Activated naive CD8-positive, alpha-beta T cell (primary cell): Measurements from ENCODE around the gene PCNT.
"Not testable (repeated sequence)": the region's sequence is repeated elsewhere in the genome, so short reads cannot be mapped to it uniquely, and the experiment has no call there.

ENCODE experiments used
- H3K27ac Mint-ChIP-seq: one replicate; pipeline ENCODE4 v1.8.0; 2021; ENCODE audit warnings: mixed read lengths
- H3K27me3 Mint-ChIP-seq: one replicate; pipeline ENCODE4 v1.8.0; 2021; ENCODE audit warnings: mixed read lengths
- H3K36me3 Mint-ChIP-seq: one replicate; pipeline ENCODE4 v1.8.0; 2021; ENCODE audit warnings: mixed read lengths
- H3K4me1 Mint-ChIP-seq: one replicate; pipeline ENCODE4 v1.8.0; 2021; ENCODE audit warnings: low read depth, mixed read lengths
- H3K4me3 Mint-ChIP-seq: one replicate; pipeline ENCODE4 v1.8.0; 2021; ENCODE audit warnings: mild to moderate bottlenecking, mixed read lengths
- H3K9me3 Mint-ChIP-seq: one replicate; pipeline ENCODE4 v1.8.0; 2021; ENCODE audit warnings: low read depth, mixed read lengths

PCNT gene

DNA sequence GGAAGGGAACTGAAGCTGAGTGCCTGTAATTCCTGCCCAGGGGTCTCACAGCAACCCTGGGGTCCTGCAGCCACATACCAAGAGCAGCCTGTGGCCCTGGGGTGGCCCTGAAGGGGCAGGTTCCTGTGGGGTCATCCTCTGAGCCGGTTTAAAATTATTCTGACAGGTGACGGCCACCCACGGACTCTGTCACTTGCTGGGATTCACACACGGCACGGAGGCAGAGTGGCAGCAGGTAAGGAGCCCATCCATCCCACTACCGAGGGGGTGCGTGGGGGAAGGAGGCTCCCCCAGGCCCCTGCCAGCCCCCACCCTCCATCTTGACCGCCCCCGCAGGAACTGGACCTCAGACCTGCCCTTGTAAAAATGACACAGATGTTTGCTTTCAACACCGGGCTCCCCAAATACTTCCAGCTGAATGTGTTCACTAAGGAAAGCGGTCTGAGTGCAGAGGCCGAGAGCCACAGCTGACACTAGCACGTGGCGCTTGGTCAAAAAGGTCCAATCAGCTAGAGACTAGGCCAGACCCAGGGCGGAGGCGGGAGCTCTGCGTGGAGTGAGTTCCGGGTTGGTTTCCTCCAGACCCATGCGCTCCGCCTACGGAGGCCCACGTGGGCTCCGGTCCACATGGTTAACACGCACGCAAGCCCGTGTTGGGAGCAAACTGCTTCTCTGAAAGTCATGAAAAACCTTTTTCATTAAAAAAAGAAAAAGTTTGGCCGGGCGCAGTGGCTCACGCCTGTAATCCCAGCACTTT is 27.8 kb upstream of the PCNT start:
- H3K4me3 Mint-ChIP-seq = peak overlapping the region; percentile 52
- no peaks in the 10 kb centered on the region for H3K9me3 Mint-ChIP-seq
- peaks cover 4% of the 10 kb centered on the region for H3K36me3 Mint-ChIP-seq
- peaks cover 5% of the 10 kb centered on the region for H3K4me1 Mint-ChIP-seq
- H3K27me3 Mint-ChIP-seq = no peaks in the 10 kb centered on the region
- H3K27ac Mint-ChIP-seq = peak overlapping the region; percentile 76

DNA sequence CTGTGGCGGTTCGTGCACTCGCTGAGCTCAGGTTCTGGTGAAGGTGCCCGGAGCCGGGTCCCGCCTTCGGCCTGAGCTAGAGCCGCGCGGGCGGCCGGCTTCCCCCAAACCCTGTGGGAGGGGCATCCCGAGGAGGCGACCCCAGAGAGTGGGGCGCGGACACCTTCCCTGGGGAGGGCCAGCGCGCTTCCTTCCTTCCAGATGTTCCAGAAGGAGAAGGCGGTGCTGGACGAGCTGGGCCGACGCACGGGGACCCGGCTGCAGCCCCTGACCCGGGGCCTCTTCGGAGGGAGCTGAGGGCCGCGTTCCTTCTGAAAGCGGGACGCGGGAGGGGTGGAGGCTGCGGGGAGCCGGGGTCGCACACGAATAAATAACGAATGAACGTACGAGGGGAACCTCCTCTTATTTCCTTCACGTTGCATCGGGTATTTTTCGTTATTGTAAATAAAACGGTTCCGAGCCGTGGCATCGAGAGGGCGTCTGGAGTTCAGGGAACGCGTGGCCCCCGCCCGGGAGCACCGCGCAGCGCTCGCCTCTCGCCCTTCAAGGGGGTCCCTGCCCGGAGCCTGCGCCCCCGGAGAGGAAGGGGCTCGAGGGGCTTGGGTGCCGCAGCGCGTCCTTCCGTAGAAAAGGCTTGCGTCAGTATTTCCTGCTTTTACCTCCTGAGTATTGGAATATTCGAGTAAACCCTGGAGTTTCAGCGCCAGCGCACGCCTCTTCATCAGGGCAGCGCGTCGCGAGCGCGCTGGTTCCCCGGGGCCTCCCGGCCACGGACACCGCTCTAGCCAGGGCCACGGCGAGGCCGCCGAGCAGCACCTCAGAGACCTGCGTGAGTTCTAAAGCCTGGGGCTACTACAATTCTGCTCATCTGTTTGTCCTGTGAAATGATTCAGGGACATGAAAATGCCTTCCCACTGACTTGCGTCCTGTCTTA is 26.4 kb upstream of the PCNT start:
- H3K4me3 Mint-ChIP-seq = peak overlapping the region; percentile 80
- peaks cover 4% of the 10 kb centered on the region for H3K4me1 Mint-ChIP-seq
- H3K36me3 Mint-ChIP-seq = peaks cover 2% of the 10 kb centered on the region
- no peak overlapping the region for H3K27ac Mint-ChIP-seq
- no peaks in the 10 kb centered on the region for H3K27me3 Mint-ChIP-seq
- H3K9me3 Mint-ChIP-seq = no peaks in the 10 kb centered on the region

DNA sequence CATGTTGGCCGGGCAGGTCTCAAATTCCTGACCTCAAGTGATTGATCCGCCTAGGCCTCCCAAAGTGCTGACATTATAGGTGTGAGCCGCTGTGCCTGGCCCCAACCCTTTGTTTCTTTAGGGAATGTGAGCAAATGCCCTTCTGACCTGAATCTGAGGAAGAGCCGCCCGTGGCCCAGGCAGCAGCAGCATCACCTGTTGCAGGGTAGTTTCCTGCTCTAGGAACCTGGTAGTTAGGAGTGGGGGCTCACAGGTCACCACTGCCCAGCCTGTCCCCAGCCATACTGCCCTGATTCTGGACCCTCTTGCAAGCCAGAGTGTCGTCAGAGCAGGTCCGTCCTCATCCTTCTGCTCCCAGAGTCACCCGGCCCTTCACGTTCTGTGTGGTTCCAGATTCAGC is 24.8 kb upstream of the PCNT start:
- Mint-ChIP-seq H3K27ac (no peak overlapping the region), H3K36me3 (peaks cover 2% of the 10 kb centered on the region), H3K27me3 (no peaks in the 10 kb centered on the region), H3K4me3 (no peak overlapping the region), H3K9me3 (no peaks in the 10 kb centered on the region), H3K4me1 (peaks cover 4% of the 10 kb centered on the region)

DNA sequence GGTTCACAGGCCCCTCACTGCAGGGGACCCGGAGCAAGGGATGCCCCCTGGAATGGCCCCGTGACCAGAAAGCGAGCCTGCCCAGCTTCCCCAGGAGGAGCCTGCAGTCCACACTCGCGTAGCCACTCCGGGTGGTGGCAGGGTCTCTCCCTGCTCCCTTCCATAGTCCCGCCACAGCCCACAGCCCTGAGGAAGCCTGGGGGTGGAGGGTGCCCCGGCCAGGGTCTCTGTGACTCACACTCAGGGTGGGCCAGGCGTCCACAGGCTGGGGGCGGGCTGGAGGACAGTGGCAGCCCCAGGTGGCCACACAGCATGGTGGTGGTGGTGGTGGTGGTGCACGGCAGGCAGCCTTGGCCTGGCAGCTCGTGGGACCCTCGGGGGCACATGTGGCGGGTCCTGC is 22.2 kb upstream of the PCNT start:
- Mint-ChIP-seq H3K36me3 (peaks cover 7% of the 10 kb centered on the region), H3K4me1 (peaks cover 2% of the 10 kb centered on the region), H3K27me3 (no peaks in the 10 kb centered on the region), H3K4me3 (no peak overlapping the region), H3K9me3 (no peaks in the 10 kb centered on the region), H3K27ac (no peak overlapping the region)

DNA sequence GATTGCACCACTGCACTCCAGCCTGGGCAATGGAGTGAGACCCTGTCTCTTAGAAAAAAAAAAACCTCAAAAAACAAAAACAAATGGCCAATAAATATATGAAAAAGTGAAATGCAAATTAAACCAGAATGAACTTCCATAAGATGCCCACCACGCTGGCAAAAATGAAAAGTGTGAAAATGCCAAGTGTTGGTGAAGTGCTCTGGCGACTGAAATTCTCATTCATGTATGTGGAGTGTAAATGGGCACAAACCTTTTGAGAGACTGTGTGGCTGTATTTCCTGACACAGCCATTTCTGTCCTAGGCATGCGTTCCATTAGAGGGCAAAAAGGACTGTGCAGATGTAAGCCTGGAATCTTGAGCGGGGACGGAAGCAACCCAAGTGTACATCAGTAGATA is 19.5 kb upstream of the PCNT start:
- Mint-ChIP-seq H3K9me3 (no peaks in the 10 kb centered on the region), H3K4me1 (no peaks in the 10 kb centered on the region), H3K36me3 (peaks cover 8% of the 10 kb centered on the region), H3K4me3 (no peak overlapping the region), H3K27me3 (no peaks in the 10 kb centered on the region), H3K27ac (no peak overlapping the region)

DNA sequence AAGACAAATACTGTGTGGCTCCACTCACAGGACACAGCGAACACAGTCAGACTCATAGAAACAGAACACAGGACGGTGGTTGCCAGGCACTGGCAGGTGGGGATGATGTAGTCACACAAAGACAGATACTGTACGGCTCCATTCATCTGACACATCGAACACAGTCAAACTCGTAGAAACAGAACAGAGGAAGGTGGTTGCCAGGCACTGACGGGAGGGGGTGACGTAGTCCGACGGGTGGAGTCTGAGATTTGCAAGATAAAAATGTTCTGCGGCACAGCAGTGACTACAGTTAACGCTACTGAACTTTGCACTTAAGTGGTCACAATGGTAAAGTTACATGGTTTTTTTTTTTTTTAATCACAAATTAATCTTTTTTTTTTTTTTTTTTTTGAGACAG is 19.0 kb upstream of the PCNT start:
- no peak overlapping the region for H3K4me3 Mint-ChIP-seq
- no peak overlapping the region for H3K27ac Mint-ChIP-seq
- H3K36me3 Mint-ChIP-seq = peaks cover 8% of the 10 kb centered on the region
- H3K27me3 Mint-ChIP-seq = no peaks in the 10 kb centered on the region
- H3K9me3 Mint-ChIP-seq = no peaks in the 10 kb centered on the region
- H3K4me1 Mint-ChIP-seq = no peaks in the 10 kb centered on the region

DNA sequence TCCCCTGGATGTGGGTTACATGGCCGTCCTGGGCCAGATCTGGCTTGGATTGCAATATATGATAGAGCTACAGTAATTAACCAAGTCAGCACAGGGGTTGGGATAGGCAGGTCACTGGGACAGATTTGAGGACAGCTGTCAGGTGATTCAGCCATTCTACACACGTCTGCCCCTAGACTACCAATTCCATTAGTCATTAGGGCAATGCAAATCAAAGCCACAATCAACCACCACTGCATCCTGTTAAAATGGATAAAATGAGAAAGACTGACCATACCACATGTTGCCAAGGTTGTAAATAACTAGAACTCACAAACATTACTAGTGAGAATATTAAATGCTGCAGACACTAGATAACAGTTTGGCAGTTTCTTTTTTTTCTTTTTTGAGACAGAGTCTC is 16.3 kb upstream of the PCNT start:
- Mint-ChIP-seq H3K4me1 (no peaks in the 10 kb centered on the region), H3K4me3 (no peak overlapping the region), H3K36me3 (peaks cover 8% of the 10 kb centered on the region), H3K27me3 (no peaks in the 10 kb centered on the region), H3K27ac (no peak overlapping the region), H3K9me3 (no peaks in the 10 kb centered on the region)

DNA sequence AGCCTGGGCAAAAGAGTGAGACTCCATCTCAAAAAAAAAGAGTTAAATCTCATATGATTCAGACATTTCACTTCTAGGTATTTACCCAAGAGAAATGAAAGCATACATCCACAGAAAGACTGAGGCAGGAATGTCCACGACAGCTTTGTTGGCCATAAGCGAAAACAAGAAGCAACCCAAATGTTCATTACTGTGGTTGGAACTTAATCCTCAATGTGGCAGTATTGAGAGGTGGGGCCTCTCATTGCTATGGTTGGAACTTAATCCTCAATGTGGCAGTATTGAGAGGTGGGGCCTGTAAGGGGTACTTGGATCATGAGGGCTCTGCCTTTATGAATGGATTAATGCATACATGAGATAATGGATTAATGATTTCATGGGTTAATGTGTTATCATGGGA is 15.5 kb upstream of the PCNT start:
- Mint-ChIP-seq H3K27me3 (no peaks in the 10 kb centered on the region), H3K27ac (no peak overlapping the region), H3K4me1 (no peaks in the 10 kb centered on the region), H3K4me3 (no peak overlapping the region), H3K36me3 (peaks cover 8% of the 10 kb centered on the region), H3K9me3 (no peaks in the 10 kb centered on the region)

DNA sequence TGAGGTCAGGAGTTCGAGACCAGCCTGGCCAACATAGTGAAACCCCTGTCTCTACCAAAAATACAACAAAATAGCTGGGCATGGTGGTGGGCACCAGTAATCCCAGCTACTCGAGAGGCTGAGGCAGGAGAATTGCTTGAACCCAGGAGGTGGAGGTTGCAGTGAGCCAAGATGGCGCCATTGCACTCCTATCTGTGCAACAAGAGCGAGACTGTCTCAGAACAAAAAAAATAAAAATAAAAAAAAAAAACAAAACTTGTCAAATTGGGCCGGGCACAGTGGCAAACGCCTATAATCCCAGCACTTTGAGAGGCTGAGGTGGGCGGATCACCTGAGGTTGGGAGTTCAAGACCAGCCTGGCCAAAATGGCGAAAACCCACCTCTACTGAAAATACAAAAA is 13.7 kb upstream of the PCNT start:
- H3K4me1 Mint-ChIP-seq, H3K9me3 Mint-ChIP-seq, H3K27ac Mint-ChIP-seq, H3K4me3 Mint-ChIP-seq, H3K36me3 Mint-ChIP-seq, H3K27me3 Mint-ChIP-seq: not testable (repeated sequence)

DNA sequence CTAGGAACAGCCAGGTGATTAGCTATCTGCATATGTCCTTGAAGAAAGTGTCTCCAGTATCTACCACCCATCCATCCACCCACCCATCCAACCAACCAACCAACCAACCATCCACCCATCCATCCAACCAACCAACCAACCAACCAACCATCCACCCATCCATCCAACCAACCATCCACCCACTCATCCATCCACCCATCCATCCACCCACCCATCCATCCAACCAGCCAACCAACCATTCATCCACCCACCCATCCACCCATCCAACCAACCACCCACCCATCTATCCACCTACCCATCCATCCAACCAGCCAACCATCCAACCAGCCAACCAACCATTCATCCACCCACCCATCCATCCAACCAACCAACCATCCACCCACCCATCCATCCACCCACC is 12.4 kb upstream of the PCNT start:
- H3K27ac Mint-ChIP-seq = no peak overlapping the region
- no peaks in the 10 kb centered on the region for H3K9me3 Mint-ChIP-seq
- no peak overlapping the region for H3K4me3 Mint-ChIP-seq
- H3K4me1 Mint-ChIP-seq = no peaks in the 10 kb centered on the region
- peaks cover 2% of the 10 kb centered on the region for H3K36me3 Mint-ChIP-seq
- H3K27me3 Mint-ChIP-seq = no peaks in the 10 kb centered on the region

DNA sequence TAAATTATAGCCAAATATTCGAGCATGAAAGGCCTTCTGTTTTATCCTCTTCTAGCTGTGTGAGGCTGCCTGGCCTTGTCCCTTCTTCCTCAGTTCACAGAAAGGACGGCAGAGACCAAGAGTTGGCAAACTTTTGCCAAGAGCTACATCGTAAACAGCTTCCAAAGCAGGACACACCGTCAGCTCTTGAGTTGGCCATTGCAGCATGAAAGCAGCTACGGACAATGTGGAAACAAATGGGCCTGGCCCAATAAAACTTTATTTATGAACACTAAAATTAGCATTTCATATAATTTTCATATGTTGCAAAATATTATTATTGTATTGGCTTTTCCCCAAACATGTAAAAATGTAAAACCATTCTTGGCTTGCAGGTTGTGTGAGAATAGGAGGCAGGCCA is 11.0 kb upstream of the PCNT start:
- no peaks in the 10 kb centered on the region for H3K9me3 Mint-ChIP-seq
- H3K27me3 Mint-ChIP-seq = no peaks in the 10 kb centered on the region
- H3K36me3 Mint-ChIP-seq = no peaks in the 10 kb centered on the region
- H3K4me3 Mint-ChIP-seq = no peak overlapping the region
- no peaks in the 10 kb centered on the region for H3K4me1 Mint-ChIP-seq
- H3K27ac Mint-ChIP-seq = no peak overlapping the region

DNA sequence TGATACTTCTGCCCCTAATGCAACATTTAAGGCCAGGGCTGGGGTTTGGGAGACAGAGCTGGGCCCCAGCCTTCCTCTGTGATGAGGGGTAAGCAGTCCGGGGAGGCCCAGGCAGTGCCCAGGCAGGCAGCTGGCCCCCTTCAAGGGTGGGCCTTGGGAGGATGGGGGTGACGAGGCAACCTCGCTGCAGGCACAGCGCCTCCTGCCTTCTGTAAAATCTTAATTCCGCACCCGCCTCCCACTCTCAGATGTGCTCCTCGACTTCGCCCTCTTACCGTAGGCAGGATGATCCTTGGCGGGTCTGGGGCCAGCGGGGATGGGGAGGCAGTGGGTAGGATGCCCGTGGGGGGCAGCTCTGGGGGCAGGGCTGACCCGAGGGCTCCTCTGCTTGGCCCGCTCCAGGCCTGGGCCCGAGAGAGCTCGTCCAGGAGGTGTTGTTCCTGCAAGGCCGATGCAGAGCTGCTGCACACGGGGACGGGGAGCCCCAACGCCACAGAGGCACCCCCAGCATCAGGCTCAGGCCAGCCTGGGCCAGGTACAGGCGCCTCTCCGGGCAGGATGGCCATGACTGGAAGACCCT is 9.4 kb upstream of the PCNT start:
- H3K4me3 Mint-ChIP-seq = no peak overlapping the region
- no peak overlapping the region for H3K27ac Mint-ChIP-seq
- H3K36me3 Mint-ChIP-seq = no peaks in the 10 kb centered on the region
- no peaks in the 10 kb centered on the region for H3K27me3 Mint-ChIP-seq
- H3K4me1 Mint-ChIP-seq = no peaks in the 10 kb centered on the region
- no peaks in the 10 kb centered on the region for H3K9me3 Mint-ChIP-seq

DNA sequence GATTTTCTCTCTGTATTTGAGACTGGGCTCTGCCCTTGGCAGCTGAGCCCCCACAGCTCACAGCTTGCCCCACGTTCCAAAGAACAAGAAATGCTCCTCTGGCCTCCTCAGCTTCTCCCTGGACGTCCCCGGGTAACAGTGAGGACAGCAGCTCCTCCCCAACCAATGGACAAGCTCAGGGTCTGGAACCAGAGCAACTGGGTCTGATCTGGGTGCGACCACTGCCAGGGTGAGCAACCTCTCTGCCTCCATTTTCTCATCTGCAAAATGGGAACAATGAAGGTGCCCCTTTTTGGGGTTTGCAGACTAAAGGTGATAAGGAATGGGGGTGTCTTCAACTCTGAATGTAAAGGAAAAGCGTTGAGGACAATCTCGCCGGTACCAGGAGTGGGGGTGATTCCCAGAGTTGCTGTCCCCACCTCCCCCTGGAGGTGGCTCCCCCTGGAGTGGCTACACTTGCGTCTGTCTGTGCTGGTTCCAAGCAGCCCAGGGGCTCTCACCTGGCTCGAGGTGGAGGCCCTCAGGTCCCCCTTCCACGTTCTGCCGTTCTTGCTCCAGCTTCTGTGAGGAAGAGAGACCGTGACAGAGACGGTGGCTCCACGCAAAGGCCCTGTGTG is 7.1 kb upstream of the PCNT start:
- no peaks in the 10 kb centered on the region for H3K36me3 Mint-ChIP-seq
- no peak overlapping the region for H3K4me3 Mint-ChIP-seq
- no peak overlapping the region for H3K27ac Mint-ChIP-seq
- peaks cover 7% of the 10 kb centered on the region for H3K4me1 Mint-ChIP-seq
- H3K9me3 Mint-ChIP-seq = no peaks in the 10 kb centered on the region
- H3K27me3 Mint-ChIP-seq = no peaks in the 10 kb centered on the region

DNA sequence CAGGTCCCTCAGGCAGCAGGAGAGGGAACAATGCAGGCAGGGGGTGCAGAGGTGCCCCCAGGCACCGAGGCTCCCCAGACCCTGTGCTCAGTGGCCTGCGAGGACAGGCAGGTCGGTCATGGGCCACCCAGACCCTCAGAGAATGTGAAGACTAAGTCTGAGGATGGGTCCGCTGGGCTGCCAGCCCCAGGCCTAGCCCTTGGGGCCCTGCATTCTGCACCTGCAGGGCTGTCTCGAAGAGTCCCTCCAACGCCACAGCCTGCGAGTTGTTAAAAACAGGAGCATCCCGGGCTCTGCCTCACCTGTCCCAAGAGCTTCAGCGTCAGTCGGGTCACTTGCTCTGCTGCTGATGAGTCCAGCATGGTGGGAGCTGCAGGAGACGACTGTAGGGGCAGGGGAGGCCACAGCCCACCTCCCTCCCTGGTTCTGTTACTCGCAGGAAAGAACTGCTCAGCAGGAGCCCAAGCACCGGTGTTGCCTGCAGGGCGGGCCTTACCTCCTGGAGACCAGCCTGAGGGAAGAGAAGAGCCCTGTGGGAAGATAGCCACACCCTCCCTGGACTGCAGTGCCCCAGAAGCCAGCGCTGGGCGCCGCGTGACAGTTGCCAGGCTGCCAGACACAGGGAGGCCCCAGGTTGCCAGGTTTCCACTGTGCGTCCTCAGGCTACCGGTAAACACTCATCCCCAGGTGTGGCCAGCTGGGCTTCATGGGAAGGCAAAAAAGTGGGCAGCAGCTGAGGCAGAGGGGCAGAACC is 6.1 kb upstream of the PCNT start:
- Mint-ChIP-seq H3K36me3 (no peaks in the 10 kb centered on the region), H3K9me3 (no peaks in the 10 kb centered on the region), H3K4me1 (peaks cover 17% of the 10 kb centered on the region), H3K4me3 (no peak overlapping the region), H3K27ac (no peak overlapping the region), H3K27me3 (no peaks in the 10 kb centered on the region)
